Gastrocnemius medialis (tissue), 4 donors: Measurements from ENCODE around the gene ZNF548. TPM values are rescaled to one million over a fixed set of nuclear protein-coding genes. Genes with fewer than 3 reads are reported as not detected.
"Not testable (repeated sequence)": the region's sequence is repeated elsewhere in the genome, so short reads cannot be mapped to it uniquely, and the experiment has no call there.

ENCODE experiments used
- ATAC-seq, 2 donors: fragments of 150-250 bp; one replicate each; pipeline ENCODE4 v1.9.1; 2016
- DNase-seq, 2 donors: peaks; one replicate each; pipeline ENCODE4 v3.0.0-alpha.2; 2019
- H3K27ac ChIP-seq, 4 donors: fragments of 200-600 bp; sonication (generic); 1 replicate in 1 of 4; 2 replicates in 3 of 4; pipeline ENCODE4 v1.5.1; 2016 to 2018; ENCODE audit warnings: mild to moderate bottlenecking in 2 of 4, moderate library complexity in 1 of 4
- H3K27me3 ChIP-seq, 3 donors: fragments of 200-600 bp; sonication (generic) in 2 of 3; 1 replicate in 1 of 3; 2 replicates in 2 of 3; pipeline versions ENCODE4 v1.5.1 to v1.6.0; 2016 to 2019; ENCODE audit warnings: mild to moderate bottlenecking in 1 of 3, moderate library complexity in 1 of 3
- H3K36me3 ChIP-seq, 2 donors: fragments of 200-600 bp; sonication (generic) in 1 of 2; one replicate each; pipeline ENCODE4 v1.5.1; 2017 to 2018
- H3K4me1 ChIP-seq, 2 donors: fragments of 200-600 bp; sonication (generic) in 1 of 2; one replicate each; pipeline ENCODE4 v1.5.1; 2016 to 2017; ENCODE audit warnings: mild to moderate bottlenecking in 2 of 2
- H3K4me3 ChIP-seq, 4 donors: fragments of 200-600 bp; sonication (generic) in 3 of 4; 1 replicate in 1 of 4; 2 replicates in 3 of 4; pipeline ENCODE4 v1.5.1; 2016 to 2019; ENCODE audit warnings: mild to moderate bottlenecking in 2 of 4
- H3K9me3 ChIP-seq, 3 donors: fragments of 200-600 bp; sonication (generic) in 2 of 3; 1 replicate in 1 of 3; 2 replicates in 2 of 3; pipeline ENCODE4 v1.5.1; 2016 to 2019
- CTCF ChIP-seq, 5 experiments: fragments of 450-650 bp in 3 of 5; fragments of 200-600 bp in 2 of 5; sonication (generic) in 2 of 5; IDR thresholded peaks in 4 of 5; conservative IDR thresholded peaks in 1 of 5; 1 replicate in 4 of 5; 2 replicates in 1 of 5; pipeline ENCODE4 v1.5.1; 2016 to 2019; ENCODE audit warnings: antibody characterized with exemption in 5 of 5, mild to moderate bottlenecking in 3 of 5, moderate library complexity in 3 of 5
- POLR2A ChIP-seq, 2 donors: fragments of 450-650 bp; IDR thresholded peaks; one replicate each; pipeline ENCODE4 v1.6.1; 2017; ENCODE audit warnings: antibody characterized with exemption in 2 of 2, mild to moderate bottlenecking in 2 of 2, moderate library complexity in 2 of 2
- in situ Hi-C, 4 donors: fragments of 200-750 bp; cut with MboI; loops; one replicate each; pipeline versions ENCODE4 v1.15.0 to v1.8.0; 2017; ENCODE audit warnings: low sequenced_read_pairs in 4 of 4
- intact Hi-C: fragments of 100-400 bp; cut with DNase I; formaldehyde crosslinking; loops from one replicate; pipeline ENCODE4 v1.15.1; 2023; ENCODE audit warnings: low total_unique reads
- total RNA-seq, 4 donors: library from RNA; depleted of rRNA; stranded (reverse); fragments of >200 nt; gene quantifications; one replicate each; pipeline versions ENCODE4 v1.1.0 to v1.2.3, GENCODE V29; 2016

ZNF548 gene
- total RNA-seq, 4 donors from 2014 or later = 6.1 to 10.4 (median 8.3) TPM

GRCh38 chr19:57362997-57363687 is 26.5 kb upstream of the ZNF548 start, which contains the start of the genes TRAPPC2B and ZNF547:
TRAPPC2B (plus strand) TSS chr19:57363551; CDS start chr19:57364834, 1,283 bp downstream.
ZNF547 (plus strand) TSS chr19:57363551; CDS start chr19:57368556, 5,005 bp downstream.
- intact Hi-C loops (loop anchor here (1.0 to 5.0 kb wide), 7 partner anchors 12 to 171 kb away; partner anchors contain the start of genes ZNF17, ZNF264, ZNF304 and ZNF460), in situ Hi-C loops (no loop called here)
- DNase-seq (peak; percentile 99 to 100), ATAC-seq (peak; percentile 94)
- Histone ChIP-seq H3K36me3 (peaks cover 2 to 15% of the 10 kb centered on the region in 2 donors), H3K4me3 (peak within 1 kb of the TSS; percentile 68 to 93 (median 80)), H3K27me3 (no peaks in the 10 kb centered on the region), H3K9me3 (no peaks in the 10 kb centered on the region), H3K4me1 (peaks cover 16 to 37% of the 10 kb centered on the region in 2 donors), H3K27ac (peak within 1 kb of the TSS; percentile 91 to 98 (median 97))
- TF ChIP-seq POLR2A (IDR thresholded peaks at IDR 0.05) (peak; percentile 80 to 81), CTCF (IDR thresholded peaks at IDR 0.05 in 4 of 5, conservative IDR thresholded peaks at IDR 0.05 in 1 of 5) (peak in 1 of 5 experiments; percentile 15)

GRCh38 chr19:57363688-57364181 is 25.9 kb upstream of the ZNF548 start:
- Histone ChIP-seq H3K9me3 (no peaks in the 10 kb centered on the region), H3K36me3 (peaks cover 2 to 13% of the 10 kb centered on the region in 2 donors)

GRCh38 chr19:57366776-57367175 is 22.9 kb upstream of the ZNF548 start:
- intact Hi-C loops = no loop called here
- in situ Hi-C loops = no loop called here

More at GRCh38 chr19:57363688-57364181, 25.9 kb upstream of the ZNF548 start:
- Histone ChIP-seq H3K4me3 (peak overlapping the region; percentile 68 to 93 (median 80)), H3K27me3 (no peaks in the 10 kb centered on the region), H3K4me1 (peaks cover 16 to 32% of the 10 kb centered on the region in 2 donors), H3K27ac (peak overlapping the region; percentile 91 to 98 (median 97))
- intact Hi-C loops = loop anchor here (1.0 to 5.0 kb wide), 7 partner anchors 12 to 171 kb away; partner anchors contain the start of genes ZNF17, ZNF264, ZNF304 and ZNF460
- TF ChIP-seq POLR2A (IDR thresholded peaks at IDR 0.05) = no peak
- TF ChIP-seq CTCF (IDR thresholded peaks at IDR 0.05 in 4 of 5, conservative IDR thresholded peaks at IDR 0.05 in 1 of 5) = no peak
- ATAC-seq (peak; percentile 3 to 12), DNase-seq (no peak)
- in situ Hi-C loops = no loop called here

GRCh38 chr19:57374179-57374578 is 15.5 kb upstream of the ZNF548 start:
- intact Hi-C loops (no loop called here), in situ Hi-C loops (no loop called here)
- Histone ChIP-seq H3K27me3 (no peaks in the 10 kb centered on the region), H3K4me3 (no peak overlapping the region), H3K9me3 (peaks cover 3 to 16% (median 7%) of the 10 kb centered on the region in 3 donors), H3K36me3 (peaks cover 6 to 68% of the 10 kb centered on the region in 2 donors), H3K4me1 (no peaks in the 10 kb centered on the region), H3K27ac (no peak overlapping the region)
- ATAC-seq = no peak
- no peak for TF ChIP-seq CTCF (IDR thresholded peaks at IDR 0.05 in 4 of 5, conservative IDR thresholded peaks at IDR 0.05 in 1 of 5)
- no peak for TF ChIP-seq POLR2A (IDR thresholded peaks at IDR 0.05)
- no peak for DNase-seq

More at GRCh38 chr19:57366776-57367175, 22.9 kb upstream of the ZNF548 start:
- no peaks in the 10 kb centered on the region for H3K9me3 ChIP-seq
- H3K4me3 ChIP-seq = no peak overlapping the region
- H3K27ac ChIP-seq = peak overlapping the region; percentile 53 to 74 (median 63)
- no peaks in the 10 kb centered on the region for H3K27me3 ChIP-seq
- TF ChIP-seq CTCF (IDR thresholded peaks at IDR 0.05 in 4 of 5, conservative IDR thresholded peaks at IDR 0.05 in 1 of 5) (no peak), POLR2A (IDR thresholded peaks at IDR 0.05) (no peak)
- H3K4me1 ChIP-seq = peaks cover 16 to 31% of the 10 kb centered on the region in 2 donors
- ATAC-seq (peak; percentile 30 to 37), DNase-seq (peak; percentile 43 to 59)
- peaks cover 0 to 19% of the 10 kb centered on the region in 2 donors for H3K36me3 ChIP-seq

- Histone ChIP-seq H3K9me3 (peaks cover 3 to 16% (median 7%) of the 10 kb centered on the region in 3 donors), H3K36me3 (peaks cover 6 to 68% of the 10 kb centered on the region in 2 donors)
- in situ Hi-C loops, H3K4me1 ChIP-seq, H3K27me3 ChIP-seq, H3K27ac ChIP-seq, ATAC-seq, H3K4me3 ChIP-seq, DNase-seq, intact Hi-C loops: not testable (repeated sequence)
Measured at GRCh38 chr19:57374647-57375046, 15.0 kb upstream of the ZNF548 start.
